ENCODE results near the gene MEAF6.
"Not testable (repeated sequence)": the region's sequence is repeated elsewhere in the genome, so short reads cannot be mapped to it uniquely, and the experiment has no call there.

The MEAF6 gene

GRCh38 chr1:37532418-37533156 lies 18.0 kb upstream of the MEAF6 start:
- DNase-seq (ENCODE audit: low spot score) = not testable (repeated sequence)

DNA sequence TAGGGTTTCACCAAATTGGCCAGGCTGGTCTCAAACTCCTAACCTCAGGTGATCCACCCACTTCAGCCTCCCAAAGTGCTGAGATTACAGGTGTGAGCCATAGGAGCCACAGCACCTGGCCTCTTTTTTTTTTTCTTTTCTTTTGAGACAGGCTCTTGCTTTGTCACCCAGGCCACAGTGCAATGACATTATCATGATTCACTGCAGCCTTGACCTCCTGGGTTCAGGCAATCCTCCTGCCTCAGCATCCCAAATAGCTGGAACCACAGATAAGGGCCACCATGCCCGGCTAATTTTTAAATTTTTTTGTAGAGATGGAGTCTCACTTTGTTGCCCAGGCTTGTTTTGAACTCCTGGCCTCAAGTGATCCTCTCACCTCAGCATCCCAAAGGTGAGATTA lies 15.3 kb upstream of the MEAF6 start:
- DNase-seq (ENCODE audit: low spot score) = not testable (repeated sequence)

- DNase-seq (ENCODE audit: low spot score) = no peak
Measured at GRCh38 chr1:37519613-37520012, 5.0 kb upstream of the MEAF6 start.

DNA sequence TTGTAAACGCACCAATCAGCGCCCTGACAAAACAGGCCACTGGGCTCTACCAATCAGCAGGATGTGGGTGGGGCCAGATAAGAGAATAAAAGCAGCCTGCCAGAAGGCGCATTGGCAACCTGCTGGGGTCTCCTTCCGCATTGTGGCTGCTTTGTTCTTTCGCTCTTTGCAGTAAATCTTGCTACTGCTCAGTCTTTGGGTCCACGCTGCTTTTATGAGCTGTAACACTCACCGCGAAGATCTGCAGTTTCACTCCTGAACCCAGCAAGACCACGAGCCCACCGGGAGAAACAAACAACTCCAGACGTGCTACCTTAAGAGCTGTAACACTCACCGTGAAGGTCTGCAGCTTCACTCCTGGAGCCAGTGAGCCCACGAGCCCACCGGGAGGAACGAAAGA lies 4.4 kb upstream of the MEAF6 start:
- not testable (repeated sequence) for DNase-seq (ENCODE audit: low spot score)

DNA sequence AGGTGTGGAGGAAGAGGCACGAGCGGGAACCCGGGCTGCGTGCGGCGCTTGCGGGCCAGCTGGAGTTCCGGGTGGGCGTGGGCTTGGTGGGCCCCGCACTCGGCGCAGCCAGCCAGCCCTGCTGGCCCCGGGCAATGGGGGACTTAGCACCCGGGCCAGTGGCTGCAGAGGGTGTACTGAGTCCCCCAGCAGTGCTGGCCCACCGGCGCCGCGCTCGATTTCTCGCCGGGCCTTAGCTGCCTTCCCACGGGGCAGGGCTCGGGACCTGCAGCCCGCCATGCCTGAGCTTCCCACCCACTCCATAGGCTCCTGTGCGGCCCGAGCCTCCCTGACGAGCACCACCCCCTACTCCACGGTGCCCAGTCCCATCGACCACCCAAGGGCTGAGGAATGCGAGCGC lies 3.7 kb upstream of the MEAF6 start:
- DNase-seq (ENCODE audit: low spot score) = not testable (repeated sequence)

DNA sequence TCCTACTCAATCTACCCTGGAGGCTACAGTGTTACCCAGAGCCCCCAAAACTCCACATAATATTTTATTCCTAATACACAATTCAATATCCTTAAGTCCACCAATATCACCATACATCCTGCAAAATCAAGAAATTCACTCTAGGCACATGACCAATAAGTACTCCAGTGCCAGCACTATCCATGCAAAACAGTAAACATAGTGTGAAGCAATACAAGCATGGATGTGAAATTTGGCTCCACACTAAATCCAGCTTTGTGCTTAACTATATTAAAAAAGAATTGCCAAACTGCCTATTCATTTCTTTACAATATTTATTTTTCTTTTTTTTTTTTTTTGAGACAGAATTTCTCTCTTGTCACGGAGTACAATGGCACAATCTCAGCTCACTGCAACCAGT lies 3.0 kb upstream of the MEAF6 start:
- no peak for DNase-seq (ENCODE audit: low spot score)

DNA sequence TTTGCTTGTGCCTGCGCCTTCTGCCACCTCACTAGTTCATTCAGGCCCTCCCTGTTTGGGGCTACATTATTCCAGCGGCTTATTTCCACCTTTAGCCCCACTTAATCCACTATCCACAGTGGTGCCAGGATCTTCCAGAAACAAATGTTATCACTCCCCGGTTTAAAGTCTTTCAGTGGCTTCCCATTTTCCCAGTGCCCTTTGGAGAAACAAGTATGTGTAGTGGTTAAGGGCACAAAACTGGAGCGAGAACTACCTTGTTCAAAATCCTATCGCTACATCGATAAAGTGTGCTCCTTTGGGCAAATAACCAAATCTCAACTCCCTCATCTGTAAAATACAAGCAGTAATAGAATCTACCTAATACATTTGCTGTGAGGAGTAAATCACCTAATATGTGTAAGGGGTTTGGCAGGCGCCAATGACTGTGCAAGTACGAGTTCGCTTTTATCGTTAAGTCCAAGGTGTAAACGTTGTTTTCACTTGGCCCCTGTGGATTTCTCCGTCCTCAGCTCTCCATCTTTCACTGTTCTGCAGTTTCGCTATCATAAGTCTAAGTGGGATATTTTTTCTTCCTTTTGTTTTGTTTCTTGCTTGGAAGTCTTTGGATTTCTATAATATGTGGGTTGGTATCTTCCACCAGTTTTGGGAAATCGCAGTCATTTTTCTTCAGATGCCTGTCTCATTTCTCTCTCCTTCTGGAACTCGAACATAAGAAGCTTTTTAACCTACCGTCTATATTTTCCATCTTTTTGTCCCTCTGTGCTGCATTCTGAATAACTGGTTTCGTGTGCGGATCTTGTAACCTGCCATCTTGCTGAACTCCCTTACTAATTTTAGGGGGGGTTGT lies 844 bp upstream of the MEAF6 start:
- DNase-seq (ENCODE audit: low spot score) = no peak

DNA sequence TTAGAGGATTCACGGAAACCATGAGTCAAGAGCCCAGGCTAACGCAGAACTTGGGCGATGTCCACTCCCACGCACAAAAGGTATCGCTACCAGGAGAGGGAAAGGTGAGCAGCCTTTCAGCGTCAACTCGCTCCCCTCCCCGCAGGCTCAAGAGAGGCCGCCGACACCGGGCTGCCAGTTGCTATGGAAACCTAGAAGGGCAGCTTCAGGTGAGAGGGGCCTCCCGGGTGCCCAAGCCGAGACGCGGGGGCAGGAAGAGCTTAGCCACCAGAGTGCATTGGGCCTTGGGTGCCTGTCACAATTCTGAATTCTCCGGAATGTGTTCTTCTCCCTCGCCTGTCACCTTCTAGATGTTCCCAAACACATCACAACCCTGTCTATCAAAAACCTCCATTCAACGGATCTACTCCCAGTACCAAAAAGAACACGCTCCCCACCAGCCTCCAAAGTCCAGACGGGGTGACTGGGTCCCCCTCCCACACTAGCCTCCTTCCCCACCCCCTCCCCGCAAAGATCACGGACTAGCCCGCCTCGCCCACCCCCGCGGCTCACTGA lies 694 bp downstream of the MEAF6 start:
- DNase-seq (ENCODE audit: low spot score) = peak; percentile 45

DNA sequence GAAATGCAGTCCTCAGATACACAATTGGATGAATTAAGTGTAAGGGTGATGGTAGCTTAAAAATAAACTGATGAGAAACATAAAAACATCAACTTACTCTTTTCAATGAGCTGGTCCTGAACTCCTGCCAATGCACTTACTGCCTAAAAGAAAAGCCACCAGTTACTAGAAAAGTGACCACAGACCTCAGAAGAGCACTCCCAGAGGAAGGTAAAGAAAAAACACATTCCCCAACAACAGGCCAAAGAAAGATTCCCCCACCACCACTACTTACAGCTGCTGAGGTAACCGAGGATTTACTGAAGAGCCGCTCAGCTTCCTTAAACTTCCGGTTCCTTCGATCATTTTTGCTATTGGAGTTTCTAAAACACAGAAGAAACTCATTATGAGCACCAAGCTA lies 5.4 kb downstream of the MEAF6 start:
- DNase-seq (ENCODE audit: low spot score) = no peak

GRCh38 chr1:37506740-37507139 lies 7.8 kb downstream of the MEAF6 start:
- DNase-seq (ENCODE audit: low spot score) = no peak

DNA sequence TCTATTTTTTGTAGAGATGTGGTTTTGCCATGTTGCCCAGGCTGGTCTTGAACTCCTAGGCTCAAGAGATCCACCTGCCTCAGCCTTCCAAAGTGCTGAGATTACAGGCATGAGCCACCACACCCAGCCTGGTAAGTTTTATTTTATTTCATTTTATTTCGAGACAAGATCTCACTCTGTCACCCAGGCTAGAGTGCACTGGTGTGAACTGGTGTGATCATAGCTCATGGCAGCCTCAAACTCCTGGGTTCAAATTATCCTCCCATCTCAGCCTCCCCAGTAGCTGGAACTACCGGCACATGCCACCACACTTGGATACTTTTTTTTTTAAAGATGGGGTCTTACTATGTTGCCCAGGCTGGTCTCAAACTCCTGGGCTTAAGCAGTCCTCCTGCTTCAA lies 11.8 kb downstream of the MEAF6 start:
- DNase-seq (ENCODE audit: low spot score) = not testable (repeated sequence)

DNA sequence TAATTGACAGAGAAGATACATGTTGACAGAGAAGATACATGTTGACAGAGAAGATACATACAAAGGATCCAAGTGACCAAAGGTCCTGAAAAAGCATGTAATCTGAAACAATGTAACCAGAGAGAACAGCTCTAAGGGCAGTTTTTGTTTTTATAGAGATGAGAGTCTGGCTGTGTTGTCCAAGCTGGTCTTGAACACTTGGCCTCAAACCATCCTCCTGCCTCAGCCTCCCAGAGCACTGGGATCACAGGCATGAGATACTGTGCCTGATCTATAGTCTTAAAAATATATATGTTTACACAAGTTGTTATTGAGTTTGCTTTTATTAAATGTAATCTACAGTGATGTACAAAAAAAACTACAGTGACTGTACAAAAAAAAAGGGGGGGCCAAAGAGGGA lies 12.5 kb downstream of the MEAF6 start:
- DNase-seq (ENCODE audit: low spot score) = no peak

DNA sequence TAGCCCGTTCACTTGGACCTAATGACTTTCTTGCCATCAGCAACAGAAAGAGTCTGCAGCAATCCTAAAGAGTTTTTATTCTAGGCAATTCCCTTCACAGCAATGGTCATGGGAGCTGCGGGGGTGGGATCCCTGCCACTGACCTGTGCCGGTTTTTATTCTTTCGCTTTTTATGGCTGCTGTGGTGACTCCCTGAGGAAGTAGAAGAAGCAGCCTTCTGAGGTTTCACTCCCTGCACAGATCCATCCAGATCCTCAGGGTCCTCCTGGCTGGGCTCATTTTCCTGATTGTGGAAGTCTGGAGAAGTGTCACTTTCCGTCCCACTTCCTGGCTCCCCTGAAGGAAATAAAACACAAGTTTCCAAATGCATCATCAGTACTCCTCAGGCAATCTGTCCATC lies 12.9 kb downstream of the MEAF6 start:
- no peak for DNase-seq (ENCODE audit: low spot score)

GRCh38 chr1:37498872-37499617 lies 15.5 kb downstream of the MEAF6 start:
- peak; percentile 48 for DNase-seq (ENCODE audit: low spot score)

- no peak for DNase-seq (ENCODE audit: low spot score)
Measured at GRCh38 chr1:37497832-37498231, 16.7 kb downstream of the MEAF6 start.

GRCh38 chr1:37495875-37496274 lies 18.7 kb downstream of the MEAF6 start:
- DNase-seq (ENCODE audit: low spot score) = no peak

GRCh38 chr1:37493336-37494098 lies 21.0 kb downstream of the MEAF6 start:
- DNase-seq (ENCODE audit: low spot score) = no peak

GRCh38 chr1:37487619-37487984 lies 27.0 kb downstream of the MEAF6 start:
- DNase-seq (ENCODE audit: low spot score) = no peak

DNA sequence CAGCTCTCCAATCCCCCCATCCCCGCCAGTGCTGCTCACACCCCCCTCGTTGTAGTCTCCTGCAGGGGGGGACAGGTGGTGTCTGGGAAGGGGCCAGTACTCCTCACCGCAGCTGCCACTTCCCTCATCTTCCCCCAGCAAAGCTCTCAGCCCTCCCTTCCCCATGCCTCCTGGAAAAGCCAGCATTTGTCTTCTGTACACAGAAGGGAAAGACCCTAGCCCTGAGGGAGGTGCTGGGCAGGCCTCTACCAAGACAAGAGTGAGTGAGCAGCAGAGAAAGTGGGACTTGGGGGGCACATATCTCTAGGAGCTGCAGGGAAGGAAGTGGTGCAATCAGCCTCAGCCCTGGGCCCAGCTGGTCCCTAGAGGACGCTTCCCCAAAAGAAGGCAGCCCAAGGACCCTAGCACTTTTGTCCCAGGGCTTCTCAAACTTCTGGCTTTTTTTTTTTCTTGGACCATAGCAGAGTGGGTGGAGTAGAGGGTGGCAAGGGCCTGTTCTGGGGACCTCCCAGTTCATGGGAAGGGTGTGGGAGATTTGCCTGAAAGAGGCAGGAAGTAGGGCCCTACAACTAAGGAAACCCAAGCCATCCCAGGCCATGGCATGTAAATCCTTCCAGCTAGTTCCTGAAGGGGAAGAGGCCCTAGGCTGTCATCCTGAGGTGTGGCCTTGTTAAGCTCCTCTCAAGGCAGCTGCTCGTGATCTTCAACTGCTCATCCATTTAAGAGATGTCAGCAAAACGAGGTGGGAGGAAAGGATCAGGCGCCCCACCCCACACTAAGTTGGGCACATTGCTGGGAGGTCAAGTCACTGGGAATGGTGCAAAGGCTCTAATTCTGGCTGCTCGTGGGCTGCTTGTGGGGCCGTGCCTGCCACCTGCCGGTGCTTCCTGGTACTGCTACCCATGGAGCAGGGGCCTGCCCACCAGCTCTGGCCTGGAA lies 27.6 kb downstream of the MEAF6 start:
- DNase-seq (ENCODE audit: low spot score) = peak; percentile 80

GRCh38 chr1:37485902-37486679 lies 28.5 kb downstream of the MEAF6 start:
- DNase-seq (ENCODE audit: low spot score) = no peak
